Esophagus mucosa (tissue), 1 donor: Measurements from ENCODE around the gene PAIP1. TPM values are rescaled to one million over a fixed set of nuclear protein-coding genes. Genes with fewer than 3 reads are reported as not detected.
"Not testable (repeated sequence)": the region's sequence is repeated elsewhere in the genome, so short reads cannot be mapped to it uniquely, and the experiment has no call there.

ENCODE experiments used
- ATAC-seq: fragments of 200-7000 bp; cut with Tn5 transposase; one replicate; pipeline ENCODE4 v1.9.1; 2020
- total RNA-seq: library from RNA; stranded (reverse); gene quantifications from one replicate; pipeline ENCODE4 v1.2.4, GENCODE V29; 2023
- donor health status: DM: yes; HTN: yes; CAD: no.

Gene PAIP1
- total RNA-seq, 1 donor from 2014 or later = 50.4 TPM

GRCh38 chr5:43514816-43515677, 41.8 kb downstream of the PAIP1 start, which contains the start of gene C5orf34:
Gene C5orf34, minus strand, starts transcription at chr5:43515148. Its CDS starts 5,809 bp downstream, at chr5:43509339.
- ATAC-seq = peak; percentile 100

GRCh38 chr5:43514471-43514815, 42.4 kb downstream of the PAIP1 start:
- ATAC-seq = peak; percentile 31

- ATAC-seq = no peak
These were observed 42.9 kb downstream of the PAIP1 start for GRCh38 chr5:43514025-43514424.

- ATAC-seq = not testable (repeated sequence)
These were observed 45.8 kb downstream of the PAIP1 start for GRCh38 chr5:43511062-43511461.

- peak; percentile 68 for ATAC-seq
These were observed 58.3 kb downstream of the PAIP1 start for GRCh38 chr5:43498581-43498980.

GRCh38 chr5:43497311-43498104, 59.4 kb downstream of the PAIP1 start:
- ATAC-seq = no peak

GRCh38 chr5:43491326-43491725, 65.6 kb downstream of the PAIP1 start:
- ATAC-seq = no peak

- no peak for ATAC-seq
These were observed 70.5 kb downstream of the PAIP1 start for GRCh38 chr5:43486353-43486752.

GRCh38 chr5:43485406-43485805, 71.5 kb downstream of the PAIP1 start:
- ATAC-seq = peak; percentile 75

GRCh38 chr5:43484106-43484849, 72.6 kb downstream of the PAIP1 start:
- ATAC-seq = peak; percentile 85

- ATAC-seq = peak; percentile 95
These were observed 73.4 kb downstream of the PAIP1 start, which contains the start of gene TMEM267 for GRCh38 chr5:43483298-43484105. Gene TMEM267, minus strand, starts transcription at chr5:43483865. Its CDS starts 29,896 bp downstream, at chr5:43453969.

GRCh38 chr5:43482490-43483297, 74.2 kb downstream of the PAIP1 start:
- ATAC-seq = no peak

Other genes starting within 250 kb of the PAIP1 start
- gene HMGCS1, start 243.7 kb downstream of the PAIP1 start, total RNA-seq = 307 TPM
- gene CCL28, start 144.7 kb downstream of the PAIP1 start, total RNA-seq = 7.0 TPM
- 8.8 TPM for gene TMEM267, start 73.2 kb downstream of the PAIP1 start, total RNA-seq
- 1.2 TPM for gene C5orf34, start 41.9 kb downstream of the PAIP1 start, total RNA-seq
- gene NNT, start 46.1 kb upstream of the PAIP1 start, total RNA-seq = 34.2 TPM